ENCODE results near the gene MKNK1.

GRCh38 chr1:46526691-46527291 is 77.3 kb downstream of the MKNK1 start:
- TF ChIP-seq CTCF (IDR thresholded peaks at IDR 0.05) (no peak), ZFX (IDR thresholded peaks at IDR 0.05; ENCODE audit: borderline replicate concordance) (no peak)
